Measurements from ENCODE around the gene NUP210. TPM values are rescaled to one million over a fixed set of nuclear protein-coding genes. Genes with fewer than 3 reads are reported as not detected.

Gene NUP210
- total and polyA plus RNA-seq, 2 of the 13 experiments (the other 11 are each of a cell fraction or from before 2014, with no cell fraction given): 31.6 to 35.2 TPM

- no peak for TF ChIP-seq HBP1 (CRISPR knock-in tag; IDR thresholded peaks at IDR 0.05; ENCODE audit: low read depth)
- no peak for TF ChIP-seq ZNF326 (CRISPR knock-in tag; IDR thresholded peaks at IDR 0.05; ENCODE audit: borderline replicate concordance)
- TF ChIP-seq GPBP1L1 (CRISPR knock-in tag; IDR thresholded peaks at IDR 0.05): no peak
- no peak for TF ChIP-seq ZBTB2 (CRISPR knock-in tag; IDR thresholded peaks at IDR 0.05; ENCODE audit: low read depth)
- TF ChIP-seq NFE2 (CRISPR knock-in tag; IDR thresholded peaks at IDR 0.05): no peak
- TF ChIP-seq ZNF343 (CRISPR knock-in tag; IDR thresholded peaks at IDR 0.05): 0 out of 2 replicates have a peak, but pooled peaks have one; percentile 34
- TF ChIP-seq ZNF264 (CRISPR knock-in tag; IDR thresholded peaks at IDR 0.05): no peak
- no peak for TF ChIP-seq ZNF816 (CRISPR knock-in tag; IDR thresholded peaks at IDR 0.05; ENCODE audit: borderline replicate concordance)
- no peak for TF ChIP-seq ATF6 (CRISPR knock-in tag; conservative IDR thresholded peaks at IDR 0.05)
- TF ChIP-seq ZNF446 (CRISPR knock-in tag; IDR thresholded peaks at IDR 0.05): 0 out of 2 replicates have a peak, but pooled peaks have one; percentile 44
- TF ChIP-seq EED (CRISPR knock-in tag; IDR thresholded peaks at IDR 0.05): no peak
- TF ChIP-seq ZNF550 (CRISPR knock-in tag; IDR thresholded peaks at IDR 0.05; ENCODE audit: borderline replicate concordance): no peak
- peak; percentile 23; the same call in 1 of the 2 replicates for TF ChIP-seq ISL2 (CRISPR knock-in tag; IDR thresholded peaks at IDR 0.05)
- no peak for TF ChIP-seq ELF3 (CRISPR knock-in tag; IDR thresholded peaks at IDR 0.05)
- TF ChIP-seq ZNF143 (CRISPR knock-in tag; IDR thresholded peaks at IDR 0.05): 0 out of 2 replicates have a peak, but pooled peaks have one; percentile 20
- TF ChIP-seq CBX5 (CRISPR knock-in tag; IDR thresholded peaks at IDR 0.05; ENCODE audit: borderline replicate concordance): no peak
- no peak for TF ChIP-seq SRSF9 (IDR thresholded peaks at IDR 0.05; ENCODE audit: borderline replicate concordance, insufficient read depth, low read depth, low read length, poor library complexity, severe bottlenecking)
- TF ChIP-seq NCOA1 (CRISPR knock-in tag; IDR thresholded peaks at IDR 0.05): no peak
- no peak for TF ChIP-seq ZMYM2 (CRISPR knock-in tag; IDR thresholded peaks at IDR 0.05)
- no peak for TF ChIP-seq ZNF329 (CRISPR knock-in tag; IDR thresholded peaks at IDR 0.05; ENCODE audit: low read depth)
- TF ChIP-seq HDAC1 (CRISPR knock-in tag; IDR thresholded peaks at IDR 0.05): peak; percentile 39
Observed at GRCh38 chr3:13281507-13282357, 138.4 kb downstream of the NUP210 start (continued).

All from HepG2 (cell line).